Renal cortical epithelial cell (primary cell): ENCODE data around the gene WNK3. TPM values are rescaled to one million over a fixed set of nuclear protein-coding genes. Genes with fewer than 3 reads are reported as not detected.

ENCODE experiments used
- DNase-seq: peaks from one replicate; pipeline ENCODE4 v3.0.0-alpha.2; 2011; ENCODE audit warnings: low read depth
- total RNA-seq: library from RNA; depleted of rRNA; stranded (reverse); fragments of >200 nt; gene quantifications from 2 replicates; pipeline ENCODE4 v1.2.3, GENCODE V29; 2014

WNK3 gene
- total RNA-seq, 1 donor from 2014 or later, result 6.7 TPM

GRCh38 chrX:54171091-54171490, 186.8 kb downstream of the WNK3 start:
- no peak for DNase-seq

GRCh38 chrX:54166915-54167314, 190.9 kb downstream of the WNK3 start:
- no peak for DNase-seq

- DNase-seq, result no peak
Observed at GRCh38 chrX:54157561-54157960, 200.3 kb downstream of the WNK3 start.

Other genes starting within 250 kb of the WNK3 start
- 2.1 and 10.3 TPM in 2 replicates for gene FAM120C, start 174.8 kb downstream of the WNK3 start, total RNA-seq
- 7.8 and 20.9 TPM in 2 replicates for gene TSR2, start 82.4 kb upstream of the WNK3 start, total RNA-seq
- gene FGD1, start 138.2 kb upstream of the WNK3 start, total RNA-seq, result 1.7 and 9.3 TPM in 2 replicates
- gene GNL3L, start 172.2 kb upstream of the WNK3 start, total RNA-seq, result 32.5 and 50.2 TPM in 2 replicates